Suprapubic skin (tissue), 4 donors: ENCODE data around the gene NFATC2. TPM values are rescaled to one million over a fixed set of nuclear protein-coding genes. Genes with fewer than 3 reads are reported as not detected.

Experiments used
- DNase-seq, 2 donors: peaks; one replicate each; pipeline ENCODE4 v3.0.0-alpha.2; 2019; ENCODE audit warnings: low spot score in 2 of 2
- H3K27ac ChIP-seq: fragments of 200-600 bp; sonication (generic); one replicate; pipeline ENCODE4 v1.5.1; 2019
- H3K27me3 ChIP-seq: fragments of 200-600 bp; sonication (generic); one replicate; pipeline ENCODE4 v1.5.1; 2019
- H3K36me3 ChIP-seq: fragments of 200-600 bp; sonication (generic); one replicate; pipeline ENCODE4 v1.5.1; 2019
- H3K4me1 ChIP-seq: fragments of 200-600 bp; sonication (generic); one replicate; pipeline ENCODE4 v1.5.1; 2019
- H3K4me3 ChIP-seq: fragments of 200-600 bp; sonication (generic); one replicate; pipeline ENCODE4 v1.5.1; 2019; ENCODE audit warnings: mild to moderate bottlenecking
- H3K9me3 ChIP-seq: fragments of 200-600 bp; sonication (generic); one replicate; pipeline ENCODE4 v1.5.1; 2019
- CTCF ChIP-seq, 2 donors: fragments of 200-600 bp in 1 of 2; fragments of 450-650 bp in 1 of 2; sonication (generic) in 1 of 2; IDR thresholded peaks; one replicate each; pipeline ENCODE4 v1.5.1; 2016 to 2019; ENCODE audit warnings: antibody characterized with exemption in 2 of 2, mild to moderate bottlenecking in 1 of 2, moderate library complexity in 1 of 2
- EP300 ChIP-seq: sonication (generic); formaldehyde crosslinking; IDR thresholded peaks from one replicate; pipeline ENCODE4 v1.6.1; 2017; ENCODE audit warnings: antibody characterized with exemption
- POLR2A ChIP-seq, 2 donors: fragments of 450-650 bp; IDR thresholded peaks; one replicate each; pipeline ENCODE4 v1.6.1; 2017; ENCODE audit warnings: antibody characterized with exemption in 2 of 2, mild to moderate bottlenecking in 2 of 2, moderate library complexity in 2 of 2
- POLR2AphosphoS5 ChIP-seq, 3 donors: sonication (generic); formaldehyde crosslinking; IDR thresholded peaks; one replicate each; pipeline ENCODE4 v1.6.1; 2017; ENCODE audit warnings: antibody characterized with exemption in 3 of 3
- WGBS: methylation state at CpG from one replicate; pipeline ENCODE4 v1.1.5; 2018; 5-methylcytosine and 5-hydroxymethylcytosine counted together
- total RNA-seq, 4 donors: library from RNA; depleted of rRNA; stranded (reverse); fragments of >200 nt; gene quantifications; one replicate each; pipeline ENCODE4 v1.1.0, GENCODE V29; 2016

NFATC2 gene
- total RNA-seq, 4 donors from 2014 or later, result 5.4 to 15.7 (median 8.4) TPM

GRCh38 chr20:51378171-51378928 lies 164.2 kb downstream of the NFATC2 start:
- Histone ChIP-seq H3K27ac (no peak overlapping the region), H3K36me3 (no peaks in the 10 kb centered on the region), H3K4me1 (peaks cover 12% of the 10 kb centered on the region), H3K27me3 (no peaks in the 10 kb centered on the region), H3K4me3 (no peak overlapping the region), H3K9me3 (no peaks in the 10 kb centered on the region)
- no peak for TF ChIP-seq CTCF (IDR thresholded peaks at IDR 0.05)
- TF ChIP-seq POLR2AphosphoS5 (IDR thresholded peaks at IDR 0.05), result no peak
- TF ChIP-seq POLR2A (IDR thresholded peaks at IDR 0.05), result no peak
- TF ChIP-seq EP300, result no peak
- DNase-seq, result peak in 1 of 2 donors; percentile 48
- WGBS, result 93% methylated on average over 19 of the region's 19 CpGs

- no peak overlapping the region for H3K27ac ChIP-seq
- no peaks in the 10 kb centered on the region for H3K27me3 ChIP-seq
- H3K4me3 ChIP-seq, result no peak overlapping the region
- no peaks in the 10 kb centered on the region for H3K9me3 ChIP-seq
- peak in 1 of 2 donors; percentile 2 for DNase-seq
- TF ChIP-seq CTCF (IDR thresholded peaks at IDR 0.05), result no peak
- TF ChIP-seq POLR2AphosphoS5 (IDR thresholded peaks at IDR 0.05), result no peak
- TF ChIP-seq EP300, result no peak
- no peak for TF ChIP-seq POLR2A (IDR thresholded peaks at IDR 0.05)
- H3K4me1 ChIP-seq, result peaks cover 14% of the 10 kb centered on the region
- H3K36me3 ChIP-seq, result no peaks in the 10 kb centered on the region
- 94% methylated on average over 8 of the region's 8 CpGs for WGBS
These were observed 165.4 kb downstream of the NFATC2 start for GRCh38 chr20:51377132-51377531.

GRCh38 chr20:51376111-51376510 lies 166.4 kb downstream of the NFATC2 start:
- Histone ChIP-seq H3K27me3 (no peaks in the 10 kb centered on the region), H3K36me3 (no peaks in the 10 kb centered on the region)
- no peak for DNase-seq

GRCh38 chr20:51375561-51375960 lies 167.0 kb downstream of the NFATC2 start:
- no peaks in the 10 kb centered on the region for H3K9me3 ChIP-seq
- WGBS, result 84% methylated on average over 6 of the region's 8 CpGs
- H3K4me3 ChIP-seq, result no peak overlapping the region
- H3K36me3 ChIP-seq, result no peaks in the 10 kb centered on the region
- no peak for TF ChIP-seq CTCF (IDR thresholded peaks at IDR 0.05)
- no peak for TF ChIP-seq EP300
- TF ChIP-seq POLR2AphosphoS5 (IDR thresholded peaks at IDR 0.05), result no peak
- peak in 1 of 2 donors; percentile 30 for DNase-seq
- no peak overlapping the region for H3K27ac ChIP-seq
- H3K4me1 ChIP-seq, result peaks cover 14% of the 10 kb centered on the region
- H3K27me3 ChIP-seq, result no peaks in the 10 kb centered on the region

More at GRCh38 chr20:51376111-51376510, 166.4 kb downstream of the NFATC2 start:
- TF ChIP-seq EP300, result no peak
- no peak for TF ChIP-seq POLR2A (IDR thresholded peaks at IDR 0.05)
- no peak for TF ChIP-seq CTCF (IDR thresholded peaks at IDR 0.05)
- TF ChIP-seq POLR2AphosphoS5 (IDR thresholded peaks at IDR 0.05), result no peak
- H3K9me3 ChIP-seq, result no peaks in the 10 kb centered on the region
- H3K4me3 ChIP-seq, result no peak overlapping the region
- 71% methylated on average over 4 of the region's 4 CpGs for WGBS
- peaks cover 14% of the 10 kb centered on the region for H3K4me1 ChIP-seq
- H3K27ac ChIP-seq, result no peak overlapping the region

GRCh38 chr20:51374961-51375360 lies 167.6 kb downstream of the NFATC2 start:
- TF ChIP-seq CTCF (IDR thresholded peaks at IDR 0.05), result no peak
- TF ChIP-seq EP300, result no peak
- no peak for TF ChIP-seq POLR2AphosphoS5 (IDR thresholded peaks at IDR 0.05)
- TF ChIP-seq POLR2A (IDR thresholded peaks at IDR 0.05), result no peak
- Histone ChIP-seq H3K9me3 (no peaks in the 10 kb centered on the region), H3K4me3 (no peak overlapping the region), H3K27me3 (no peaks in the 10 kb centered on the region), H3K4me1 (peaks cover 14% of the 10 kb centered on the region), H3K36me3 (no peaks in the 10 kb centered on the region), H3K27ac (no peak overlapping the region)
- 97% methylated on average over 9 of the region's 9 CpGs for WGBS
- DNase-seq, result peak in 1 of 2 donors; percentile 59
